ENCODE measurements around the gene GLIPR1L2.
A peak's percentile ranks its signal among the peaks of the same experiment; 100 is the strongest.
"Not testable (repeated sequence)": the region's sequence is repeated elsewhere in the genome, so short reads cannot be mapped to it uniquely, and the experiment has no call there.

Gene GLIPR1L2

GRCh38 chr12:75390899-75391538, at the start of gene GLIPR1L2:
Gene GLIPR1L2 (plus strand): TSS chr12:75391089. CDS start chr12:75391117, 28 bp downstream.
- DNase-seq (ENCODE audit: low spot score) = peak; percentile 98

GRCh38 chr12:75341873-75342272, 49.0 kb upstream of the GLIPR1L2 start:
- DNase-seq (ENCODE audit: low spot score) = no peak

- DNase-seq (ENCODE audit: low spot score) = no peak
These were observed 45.4 kb upstream of the GLIPR1L2 start for GRCh38 chr12:75345531-75345930.

- DNase-seq (ENCODE audit: low spot score) = not testable (repeated sequence)
These were observed 44.7 kb upstream of the GLIPR1L2 start for GRCh38 chr12:75346215-75346614.

- DNase-seq (ENCODE audit: low spot score) = no peak
These were observed 40.9 kb upstream of the GLIPR1L2 start for GRCh38 chr12:75349946-75350345.

GRCh38 chr12:75350413-75350812, 40.5 kb upstream of the GLIPR1L2 start:
- no peak for DNase-seq (ENCODE audit: low spot score)

GRCh38 chr12:75354011-75354410, 36.9 kb upstream of the GLIPR1L2 start:
- DNase-seq (ENCODE audit: low spot score) = no peak

- DNase-seq (ENCODE audit: low spot score) = no peak
These were observed 30.0 kb upstream of the GLIPR1L2 start for GRCh38 chr12:75360920-75361319.

- no peak for DNase-seq (ENCODE audit: low spot score)
These were observed 29.5 kb upstream of the GLIPR1L2 start for GRCh38 chr12:75361408-75361807.

GRCh38 chr12:75364919-75365318, 26.0 kb upstream of the GLIPR1L2 start:
- peak; percentile 19 for DNase-seq (ENCODE audit: low spot score)

- no peak for DNase-seq (ENCODE audit: low spot score)
These were observed 24.3 kb upstream of the GLIPR1L2 start for GRCh38 chr12:75366629-75367028.

- no peak for DNase-seq (ENCODE audit: low spot score)
These were observed 15.9 kb upstream of the GLIPR1L2 start for GRCh38 chr12:75374971-75375370.

- peak; percentile 15 for DNase-seq (ENCODE audit: low spot score)
These were observed 12.5 kb upstream of the GLIPR1L2 start for GRCh38 chr12:75378354-75378753.

- peak; percentile 16 for DNase-seq (ENCODE audit: low spot score)
These were observed 1.8 kb upstream of the GLIPR1L2 start for GRCh38 chr12:75389061-75389460.

GRCh38 chr12:75389706-75390105, 1.2 kb upstream of the GLIPR1L2 start:
- no peak for DNase-seq (ENCODE audit: low spot score)

GRCh38 chr12:75390156-75390898, 562 bp upstream of the GLIPR1L2 start:
- DNase-seq (ENCODE audit: low spot score) = no peak

- no peak for DNase-seq (ENCODE audit: low spot score)
These were observed 13.3 kb downstream of the GLIPR1L2 start for GRCh38 chr12:75404231-75404630.

GRCh38 chr12:75407683-75408082, 16.8 kb downstream of the GLIPR1L2 start:
- DNase-seq (ENCODE audit: low spot score) = no peak

GRCh38 chr12:75409830-75410229, 18.9 kb downstream of the GLIPR1L2 start:
- DNase-seq (ENCODE audit: low spot score) = no peak

GRCh38 chr12:75414671-75415070, 23.8 kb downstream of the GLIPR1L2 start:
- DNase-seq (ENCODE audit: low spot score) = no peak

- no peak for DNase-seq (ENCODE audit: low spot score)
These were observed 29.0 kb downstream of the GLIPR1L2 start for GRCh38 chr12:75419841-75420240.

- no peak for DNase-seq (ENCODE audit: low spot score)
These were observed 36.6 kb downstream of the GLIPR1L2 start for GRCh38 chr12:75427491-75427890.

GRCh38 chr12:75428767-75429166, 37.9 kb downstream of the GLIPR1L2 start:
- no peak for DNase-seq (ENCODE audit: low spot score)

- no peak for DNase-seq (ENCODE audit: low spot score)
These were observed 42.0 kb downstream of the GLIPR1L2 start for GRCh38 chr12:75432924-75433323.

All from AG20443 (cell line).